ENCODE results near the gene MRPL23. TPM values are rescaled to one million over a fixed set of nuclear protein-coding genes. Genes with fewer than 3 reads are reported as not detected.

MRPL23 gene
- total RNA-seq, 1 donor from 2014 or later: 148 TPM

DNA sequence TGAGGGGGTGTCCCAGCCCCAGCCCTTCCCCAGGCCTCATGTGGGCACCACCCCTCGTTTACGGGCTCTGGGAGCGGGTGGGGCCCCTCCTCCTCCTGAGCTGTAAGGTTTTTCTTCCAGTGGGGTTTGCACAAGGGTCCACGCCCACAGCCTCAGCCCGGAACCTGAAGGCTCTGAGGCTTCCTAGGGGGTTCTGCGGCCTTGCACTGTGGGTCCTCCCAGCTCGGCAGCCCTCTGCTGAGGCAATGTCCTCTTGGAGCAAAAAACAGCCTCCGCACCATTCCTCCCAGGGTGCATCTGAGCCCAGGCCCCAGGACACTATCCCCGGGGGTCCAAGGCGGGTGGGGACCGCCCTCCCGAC, 36.4 kb downstream of the MRPL23 start:
- intact Hi-C loops (cut with DNase I): no loop called here
- TF ChIP-seq POLR2AphosphoS5 (IDR thresholded peaks at IDR 0.05; ENCODE audit: insufficient read depth in 1 of 2, low read depth in 1 of 2): no peak
- TF ChIP-seq POLR2A (IDR thresholded peaks at IDR 0.05): no peak
- TF ChIP-seq, protein P1, sequence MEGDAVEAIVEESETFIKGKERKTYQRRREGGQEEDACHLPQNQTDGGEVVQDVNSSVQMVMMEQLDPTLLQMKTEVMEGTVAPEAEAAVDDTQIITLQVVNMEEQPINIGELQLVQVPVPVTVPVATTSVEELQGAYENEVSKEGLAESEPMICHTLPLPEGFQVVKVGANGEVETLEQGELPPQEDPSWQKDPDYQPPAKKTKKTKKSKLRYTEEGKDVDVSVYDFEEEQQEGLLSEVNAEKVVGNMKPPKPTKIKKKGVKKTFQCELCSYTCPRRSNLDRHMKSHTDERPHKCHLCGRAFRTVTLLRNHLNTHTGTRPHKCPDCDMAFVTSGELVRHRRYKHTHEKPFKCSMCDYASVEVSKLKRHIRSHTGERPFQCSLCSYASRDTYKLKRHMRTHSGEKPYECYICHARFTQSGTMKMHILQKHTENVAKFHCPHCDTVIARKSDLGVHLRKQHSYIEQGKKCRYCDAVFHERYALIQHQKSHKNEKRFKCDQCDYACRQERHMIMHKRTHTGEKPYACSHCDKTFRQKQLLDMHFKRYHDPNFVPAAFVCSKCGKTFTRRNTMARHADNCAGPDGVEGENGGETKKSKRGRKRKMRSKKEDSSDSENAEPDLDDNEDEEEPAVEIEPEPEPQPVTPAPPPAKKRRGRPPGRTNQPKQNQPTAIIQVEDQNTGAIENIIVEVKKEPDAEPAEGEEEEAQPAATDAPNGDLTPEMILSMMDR (IDR thresholded peaks at IDR 0.05): no peak
- Histone ChIP-seq H3K9me3 (no peaks in the 10 kb centered on the region), H3K36me3 (no peaks in the 10 kb centered on the region), H3K4me1 (no peaks in the 10 kb centered on the region), H3K4me3 (no peak overlapping the region), H3K27ac (no peak overlapping the region), H3K27me3 (no peaks in the 10 kb centered on the region)
- no peak for DNase-seq (ENCODE audit: extremely low spot score in 2 of 2)

DNA sequence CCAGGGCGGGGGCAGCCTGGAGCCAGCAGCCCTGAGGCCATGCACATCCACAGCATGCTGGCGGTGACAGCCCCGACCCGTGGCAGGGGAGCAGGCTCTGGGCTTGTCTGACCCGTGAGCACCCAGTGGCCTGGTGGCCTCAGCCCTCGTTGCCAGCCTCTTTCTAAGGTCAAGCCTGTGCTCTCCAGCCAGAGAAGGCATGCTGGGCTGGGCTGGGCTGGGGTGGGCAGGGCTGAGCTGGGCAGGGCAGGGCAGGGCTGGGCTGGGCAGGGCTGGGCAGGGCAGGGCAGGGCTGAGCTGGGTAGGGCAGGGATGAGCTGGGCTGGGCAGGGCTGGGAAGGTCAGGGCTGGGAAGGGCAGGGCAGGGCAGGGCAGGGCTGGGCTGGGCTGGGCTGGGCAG, 39.9 kb downstream of the MRPL23 start:
- H3K27ac ChIP-seq: no peak overlapping the region
- H3K9me3 ChIP-seq: no peaks in the 10 kb centered on the region
- H3K4me1 ChIP-seq: no peaks in the 10 kb centered on the region
- intact Hi-C loops (cut with DNase I): no loop called here
- TF ChIP-seq POLR2AphosphoS5 (IDR thresholded peaks at IDR 0.05; ENCODE audit: insufficient read depth in 1 of 2, low read depth in 1 of 2) (no peak), POLR2A (IDR thresholded peaks at IDR 0.05) (no peak)
- TF ChIP-seq, protein P1 (IDR thresholded peaks at IDR 0.05): no peak
- no peak overlapping the region for H3K4me3 ChIP-seq
- DNase-seq (ENCODE audit: extremely low spot score in 2 of 2): no peak
- H3K36me3 ChIP-seq: no peaks in the 10 kb centered on the region
- H3K27me3 ChIP-seq: no peaks in the 10 kb centered on the region

DNA sequence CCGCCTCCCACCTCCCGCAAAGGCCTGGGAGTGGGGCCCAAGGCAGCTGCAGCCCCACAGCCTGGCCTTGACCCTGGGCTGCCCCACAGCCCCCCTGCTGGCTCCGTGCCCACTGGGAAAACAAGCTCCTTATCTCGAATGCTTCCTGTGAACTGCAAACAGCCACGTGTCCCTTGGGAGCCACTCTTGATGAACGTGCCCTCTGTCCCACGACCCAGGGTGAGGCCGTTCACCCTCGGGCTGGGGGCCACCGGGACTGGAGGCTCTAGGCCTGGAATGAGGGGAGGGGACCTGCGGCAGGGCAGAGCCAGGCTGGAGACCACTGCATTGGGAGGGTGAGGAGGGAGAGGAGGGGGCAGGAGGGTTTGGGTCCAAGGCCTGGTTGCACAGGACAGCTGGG, 41.0 kb downstream of the MRPL23 start:
- Histone ChIP-seq H3K9me3 (no peaks in the 10 kb centered on the region), H3K27me3 (no peaks in the 10 kb centered on the region), H3K36me3 (no peaks in the 10 kb centered on the region), H3K4me3 (no peak overlapping the region), H3K27ac (no peak overlapping the region), H3K4me1 (no peaks in the 10 kb centered on the region)
- no peak for DNase-seq (ENCODE audit: extremely low spot score in 2 of 2)
- TF ChIP-seq POLR2A (IDR thresholded peaks at IDR 0.05) (no peak), POLR2AphosphoS5 (IDR thresholded peaks at IDR 0.05; ENCODE audit: insufficient read depth in 1 of 2, low read depth in 1 of 2) (no peak)
- TF ChIP-seq, protein P1 (IDR thresholded peaks at IDR 0.05): no peak
- intact Hi-C loops (cut with DNase I): no loop called here

DNA sequence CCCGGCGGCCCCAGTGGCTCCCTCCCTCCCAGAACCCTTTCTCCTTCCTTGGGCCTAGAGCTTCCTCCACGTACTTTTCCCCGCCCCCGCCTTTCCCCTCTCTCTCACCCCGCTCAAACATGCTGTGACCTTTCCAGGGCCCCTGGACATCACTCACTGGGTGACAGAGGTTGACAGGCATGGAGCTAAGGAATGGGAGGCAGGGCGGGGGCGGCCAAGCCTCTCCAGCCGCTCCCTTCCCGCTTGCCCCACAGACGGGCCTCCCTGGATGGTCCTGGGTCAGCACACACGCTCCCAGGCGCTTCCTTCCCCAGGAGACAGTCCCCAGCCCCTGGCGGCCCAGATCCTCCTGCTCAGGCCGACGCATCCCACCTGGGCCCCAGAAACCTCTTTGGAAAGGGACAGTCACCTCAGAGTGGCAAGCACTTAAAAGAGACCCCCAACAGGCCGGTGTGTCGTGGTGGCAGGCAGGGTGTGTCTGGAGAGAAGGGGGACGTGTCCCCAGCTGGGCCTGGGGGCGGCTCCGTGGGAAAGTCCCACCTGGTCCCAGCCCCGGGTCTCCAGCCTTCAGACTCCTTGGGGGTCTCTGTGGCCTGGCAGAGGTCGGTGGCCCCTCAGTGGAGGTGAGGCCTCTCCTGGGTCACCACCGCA, 41.7 kb downstream of the MRPL23 start:
- Histone ChIP-seq H3K4me3 (no peak overlapping the region), H3K9me3 (no peaks in the 10 kb centered on the region), H3K36me3 (no peaks in the 10 kb centered on the region), H3K27ac (no peak overlapping the region), H3K4me1 (no peaks in the 10 kb centered on the region), H3K27me3 (no peaks in the 10 kb centered on the region)
- DNase-seq (ENCODE audit: extremely low spot score in 2 of 2): no peak
- intact Hi-C loops (cut with DNase I): no loop called here
- TF ChIP-seq, protein P1 (IDR thresholded peaks at IDR 0.05): no peak
- no peak for TF ChIP-seq POLR2A (IDR thresholded peaks at IDR 0.05)
- TF ChIP-seq POLR2AphosphoS5 (IDR thresholded peaks at IDR 0.05; ENCODE audit: insufficient read depth in 1 of 2, low read depth in 1 of 2): no peak

DNA sequence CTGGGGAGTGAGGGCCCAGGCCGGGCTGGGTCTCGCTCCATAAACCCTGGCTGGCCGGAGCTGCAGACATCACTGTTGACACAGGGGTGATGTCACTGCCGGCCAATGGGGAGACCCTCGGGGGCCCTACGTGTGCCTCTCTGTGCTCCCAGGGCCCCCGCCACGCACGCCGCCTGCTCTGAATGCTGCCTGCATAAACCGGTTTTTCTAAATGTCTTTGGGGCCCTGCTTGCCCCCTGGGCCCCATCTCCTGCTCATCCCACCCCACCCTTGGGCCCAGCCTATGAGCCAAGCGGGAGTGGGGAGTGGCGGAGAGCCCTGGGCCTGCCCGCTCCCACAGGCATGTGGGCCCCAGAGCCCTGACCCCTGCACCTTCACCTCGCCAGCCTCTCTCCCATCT, 42.8 kb downstream of the MRPL23 start:
- no peaks in the 10 kb centered on the region for H3K9me3 ChIP-seq
- no peaks in the 10 kb centered on the region for H3K27me3 ChIP-seq
- intact Hi-C loops (cut with DNase I): no loop called here
- no peak for DNase-seq (ENCODE audit: extremely low spot score in 2 of 2)
- H3K36me3 ChIP-seq: no peaks in the 10 kb centered on the region
- no peaks in the 10 kb centered on the region for H3K4me1 ChIP-seq
- no peak overlapping the region for H3K27ac ChIP-seq
- TF ChIP-seq POLR2A (IDR thresholded peaks at IDR 0.05) (no peak), POLR2AphosphoS5 (IDR thresholded peaks at IDR 0.05; ENCODE audit: insufficient read depth in 1 of 2, low read depth in 1 of 2) (no peak)
- TF ChIP-seq, protein P1 (IDR thresholded peaks at IDR 0.05): no peak
- no peak overlapping the region for H3K4me3 ChIP-seq
